Measurements from ENCODE around the gene EEF1A2.
"Not testable (repeated sequence)": the region's sequence is repeated elsewhere in the genome, so short reads cannot be mapped to it uniquely, and the experiment has no call there.

Gene EEF1A2

GRCh38 chr20:63520504-63520933 is 21.6 kb upstream of the EEF1A2 start, which contains the start of gene PPDPF:
Gene PPDPF (plus strand): TSS chr20:63520765. CDS start chr20:63521309, 544 bp downstream.
- DNase-seq (ENCODE audit: low read depth, low spot score): no peak

DNA sequence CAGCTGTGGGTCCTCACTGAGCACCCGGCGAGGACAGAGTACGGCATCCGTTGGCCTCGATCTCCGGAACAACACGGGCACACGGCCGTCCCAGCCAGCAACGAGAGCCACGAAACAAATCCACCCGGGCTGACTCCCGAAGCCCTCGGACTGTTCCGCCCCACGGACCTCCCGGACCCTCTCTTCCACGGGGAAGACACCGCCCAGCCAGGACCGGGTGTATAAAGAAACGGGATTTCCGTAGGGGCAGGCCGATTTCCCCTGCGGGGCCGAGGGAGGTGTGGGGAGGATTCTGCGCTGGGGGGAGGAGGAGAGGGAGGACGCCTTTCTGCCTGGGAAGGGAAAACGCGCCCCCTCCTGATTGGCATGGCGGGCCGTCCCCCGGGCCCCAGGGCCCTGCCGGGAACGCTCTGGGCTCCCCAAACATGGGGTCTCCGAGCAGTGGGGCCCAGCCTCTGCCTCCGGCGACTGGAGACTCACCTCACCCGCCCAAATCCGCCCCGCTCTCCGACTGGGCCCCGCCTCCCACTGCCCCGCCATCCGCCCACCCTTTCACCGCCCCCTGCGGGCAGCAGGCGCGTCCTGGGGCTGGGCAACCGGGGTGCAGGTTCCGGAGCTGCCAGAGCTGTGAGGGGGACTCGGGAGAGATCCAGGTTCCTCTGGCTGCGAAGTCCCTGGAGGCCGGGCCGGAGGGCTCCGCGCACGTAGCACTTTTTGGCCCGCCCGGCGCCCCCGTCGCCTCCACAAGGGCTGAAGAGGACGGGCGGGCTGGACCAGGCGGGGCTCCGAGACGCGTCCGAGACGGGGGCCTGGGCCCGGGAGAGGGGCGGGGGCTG is 21.0 kb upstream of the EEF1A2 start:
- DNase-seq (ENCODE audit: low read depth, low spot score): peak; percentile 67

DNA sequence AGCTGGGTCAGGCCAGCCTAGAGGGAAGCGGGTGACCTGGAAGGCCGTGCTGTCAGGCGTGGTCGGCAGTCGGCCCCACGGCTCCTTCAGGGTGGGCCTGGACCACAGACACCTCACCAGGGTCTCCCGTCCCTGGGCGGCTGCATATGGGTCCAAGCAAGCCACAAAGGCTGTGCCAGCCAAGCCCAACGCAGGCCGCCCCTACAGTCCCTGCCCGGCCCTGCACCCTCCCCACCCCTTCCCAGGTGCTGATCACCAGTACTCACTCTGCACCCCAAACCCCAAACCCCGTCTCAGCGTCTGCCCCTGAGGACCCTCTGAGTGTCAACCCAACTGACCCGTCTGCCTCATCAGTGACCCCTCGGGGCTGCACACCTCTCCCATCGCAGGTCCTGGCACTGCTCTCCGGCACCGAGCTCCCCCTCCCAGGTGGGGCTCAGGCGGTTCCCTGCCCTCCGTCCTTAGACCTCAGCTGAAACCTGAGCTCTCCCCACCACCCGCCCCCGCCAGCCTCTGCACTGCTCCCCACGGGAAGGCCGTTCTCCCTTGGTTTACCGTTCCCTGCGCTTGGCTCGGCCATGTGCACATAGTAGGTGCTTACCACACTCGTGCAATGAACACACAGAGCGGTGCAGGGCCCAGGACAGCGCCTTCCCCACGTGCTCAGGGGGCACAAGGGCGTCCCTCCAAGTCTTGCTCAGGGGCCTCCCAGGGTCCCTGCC is 20.2 kb upstream of the EEF1A2 start:
- DNase-seq (ENCODE audit: low read depth, low spot score): no peak

DNA sequence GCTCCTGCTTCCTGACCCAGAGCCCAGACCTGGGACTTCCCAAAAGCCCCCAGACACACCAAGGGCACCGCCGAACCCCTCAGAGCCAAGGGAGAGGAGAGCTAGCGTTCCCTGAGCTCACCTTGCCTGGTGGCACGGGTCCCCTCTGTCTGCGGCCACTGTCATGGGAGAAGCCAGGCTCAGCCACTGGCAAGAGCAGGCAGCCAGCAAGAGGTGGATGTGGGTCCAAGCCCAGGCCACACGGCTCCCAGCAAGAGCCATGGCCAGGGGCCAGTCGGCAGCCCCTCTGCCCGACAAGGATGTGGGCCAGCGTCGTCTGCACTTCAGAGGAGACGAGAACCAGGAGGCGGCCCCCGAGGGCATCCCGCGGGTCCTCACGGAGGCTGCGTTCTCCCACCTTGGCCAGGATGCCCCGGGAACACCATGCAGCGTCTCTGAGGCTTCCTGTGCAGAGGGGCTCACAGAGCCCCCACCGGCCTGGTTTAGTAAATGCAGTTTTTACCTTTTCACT is 19.5 kb upstream of the EEF1A2 start:
- DNase-seq (ENCODE audit: low read depth, low spot score): peak; percentile 74

DNA sequence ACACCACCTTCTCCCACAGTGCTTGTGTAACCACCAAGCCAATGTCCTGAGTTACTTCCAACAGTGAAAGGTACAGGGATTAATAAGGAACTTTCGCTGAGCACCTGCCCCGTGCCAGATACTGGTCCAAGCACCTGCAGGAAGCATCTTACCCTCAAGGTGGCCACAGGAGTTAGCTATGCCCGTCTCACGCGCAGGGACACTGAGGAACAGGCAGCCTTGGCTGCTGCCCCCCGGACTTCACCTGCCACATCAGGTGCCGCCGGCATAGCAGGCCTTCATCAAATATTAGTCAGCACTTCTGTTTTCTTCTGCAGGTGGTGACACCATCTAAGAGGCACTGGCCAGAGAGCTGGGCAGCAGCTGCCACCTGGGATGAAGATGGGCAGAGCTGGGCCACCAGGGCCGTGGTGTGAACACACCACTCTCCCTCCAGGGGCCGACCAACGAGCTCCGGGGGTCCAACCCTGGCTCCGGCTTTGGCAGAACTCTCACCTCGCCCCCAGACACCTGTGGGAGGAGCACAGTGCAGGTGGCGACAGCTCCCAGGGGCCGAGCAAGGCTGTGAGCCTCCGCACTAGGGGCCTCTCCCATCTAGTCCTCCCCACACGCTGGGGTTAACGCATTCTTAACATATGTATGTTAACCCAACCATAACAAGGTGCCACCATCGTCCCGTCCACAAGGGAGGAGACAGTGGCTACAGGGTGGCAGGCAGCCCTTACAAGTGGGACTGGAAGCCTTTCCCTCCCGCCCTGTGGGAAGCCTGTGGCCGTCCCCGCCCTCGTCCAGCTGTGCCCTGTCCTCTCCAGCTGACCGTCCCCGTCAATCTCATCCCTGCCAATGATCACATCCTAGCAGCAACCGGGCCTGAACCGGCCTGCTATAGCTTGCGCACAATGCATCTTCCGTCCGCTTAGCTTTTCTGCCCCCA is 18.8 kb upstream of the EEF1A2 start:
- DNase-seq (ENCODE audit: low read depth, low spot score): no peak

GRCh38 chr20:63514520-63514919 is 15.6 kb upstream of the EEF1A2 start:
- DNase-seq (ENCODE audit: low read depth, low spot score): not testable (repeated sequence)

DNA sequence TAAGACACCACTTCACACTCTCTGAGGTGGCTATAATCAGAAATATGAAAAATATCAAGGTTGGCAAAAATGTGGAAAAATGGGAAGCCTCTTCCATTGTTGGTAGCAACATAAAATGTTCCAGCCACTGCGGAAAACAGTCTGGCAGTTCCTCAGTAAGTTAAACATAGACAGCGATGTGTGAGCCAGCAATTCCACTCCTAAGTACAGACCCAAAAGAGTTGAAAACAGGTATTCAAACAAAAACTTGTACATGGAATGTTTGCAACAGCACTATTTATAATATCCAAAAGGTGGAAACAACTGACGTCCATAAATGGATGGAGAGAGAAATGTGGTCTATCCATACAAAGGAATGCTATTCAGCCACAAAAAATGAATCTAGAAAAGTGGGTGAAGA is 14.3 kb upstream of the EEF1A2 start:
- DNase-seq (ENCODE audit: low read depth, low spot score): no peak

GRCh38 chr20:63509088-63509564 is 10.2 kb upstream of the EEF1A2 start:
- DNase-seq (ENCODE audit: low read depth, low spot score): no peak

DNA sequence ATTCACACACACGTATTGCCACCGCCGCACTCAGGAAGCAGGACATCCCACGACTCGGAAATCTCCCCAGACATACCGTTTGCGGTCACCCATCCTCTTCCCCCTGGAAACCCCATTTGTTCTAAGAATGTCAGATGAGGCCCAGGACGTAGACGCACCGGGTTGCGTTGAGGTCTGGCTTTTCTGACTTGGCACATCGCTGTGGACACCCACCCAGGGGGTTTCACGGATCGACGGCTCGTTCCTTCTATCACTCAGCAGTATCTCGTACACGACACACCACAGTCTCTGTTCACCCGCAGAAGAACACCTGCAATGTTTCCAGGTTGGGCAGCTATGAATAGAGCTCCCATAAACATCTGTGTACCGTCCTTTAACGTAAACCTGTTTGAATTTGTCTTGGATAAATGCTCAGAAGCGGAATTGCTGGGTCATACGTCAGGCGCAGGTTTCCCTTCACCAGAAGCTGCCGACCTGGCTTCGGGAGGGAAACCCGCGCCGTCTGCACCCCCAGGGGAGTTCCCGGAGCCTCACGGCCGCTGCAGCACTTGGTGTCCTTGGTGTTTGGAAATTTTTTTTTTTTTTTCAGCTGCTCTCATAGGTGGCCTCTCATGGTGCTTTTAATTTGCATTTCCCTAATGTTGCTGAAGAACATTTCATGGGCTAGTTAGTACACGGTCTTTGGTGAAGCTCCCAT is 9.3 kb upstream of the EEF1A2 start:
- no peak for DNase-seq (ENCODE audit: low read depth, low spot score)

GRCh38 chr20:63507083-63507743 is 8.3 kb upstream of the EEF1A2 start:
- DNase-seq (ENCODE audit: low read depth, low spot score): no peak

DNA sequence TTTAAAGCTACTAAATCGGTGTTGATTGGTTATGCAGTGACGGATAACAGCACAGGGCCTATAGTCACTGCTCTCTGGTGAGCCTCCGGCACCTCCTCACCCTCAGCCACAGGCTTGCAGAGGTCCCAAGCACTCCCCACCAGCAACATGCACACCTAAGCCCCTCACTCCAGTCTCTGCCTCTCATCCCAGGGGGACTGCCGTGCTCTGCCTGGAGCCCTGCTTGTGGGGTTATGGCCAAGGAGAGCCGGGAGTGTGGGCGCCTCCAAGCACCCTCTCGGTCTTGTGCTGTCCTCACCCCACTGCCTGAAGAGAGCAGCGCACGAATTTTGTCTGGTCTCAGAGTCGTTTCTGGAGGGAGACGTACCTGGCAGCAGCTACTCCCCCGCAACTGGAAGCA is 6.8 kb upstream of the EEF1A2 start:
- no peak for DNase-seq (ENCODE audit: low read depth, low spot score)

- no peak for DNase-seq (ENCODE audit: low read depth, low spot score)
Observed at GRCh38 chr20:63505281-63505680, 6.4 kb upstream of the EEF1A2 start.

- DNase-seq (ENCODE audit: low read depth, low spot score): no peak
Observed at GRCh38 chr20:63504642-63505041, 5.8 kb upstream of the EEF1A2 start.

GRCh38 chr20:63503524-63503923 is 4.6 kb upstream of the EEF1A2 start:
- DNase-seq (ENCODE audit: low read depth, low spot score): no peak

DNA sequence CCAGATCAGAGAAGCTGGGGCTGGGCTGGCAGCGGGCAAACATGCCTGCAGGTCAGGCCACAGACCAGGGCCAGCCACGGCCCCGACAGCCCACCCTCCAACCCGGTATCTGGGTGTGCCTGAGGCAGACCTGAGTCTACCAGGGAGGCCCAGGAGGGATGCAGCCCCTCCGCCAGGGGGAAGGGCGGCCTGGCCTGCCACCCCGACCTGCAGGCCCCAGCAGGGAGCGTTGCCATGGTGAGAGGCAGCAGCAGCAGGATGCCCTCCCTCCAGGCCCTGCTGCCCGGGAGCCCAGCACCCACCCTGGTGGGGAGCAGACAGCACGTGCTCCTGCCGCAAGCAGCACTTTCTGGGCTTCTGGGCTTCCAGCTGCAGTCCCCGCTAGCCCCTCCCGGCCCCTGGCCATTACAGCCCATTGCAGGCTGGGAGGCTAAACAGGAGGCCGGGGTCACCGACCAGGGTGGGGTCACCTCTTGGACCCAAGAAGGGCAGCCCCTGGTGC is 3.8 kb upstream of the EEF1A2 start:
- DNase-seq (ENCODE audit: low read depth, low spot score): peak; percentile 19

DNA sequence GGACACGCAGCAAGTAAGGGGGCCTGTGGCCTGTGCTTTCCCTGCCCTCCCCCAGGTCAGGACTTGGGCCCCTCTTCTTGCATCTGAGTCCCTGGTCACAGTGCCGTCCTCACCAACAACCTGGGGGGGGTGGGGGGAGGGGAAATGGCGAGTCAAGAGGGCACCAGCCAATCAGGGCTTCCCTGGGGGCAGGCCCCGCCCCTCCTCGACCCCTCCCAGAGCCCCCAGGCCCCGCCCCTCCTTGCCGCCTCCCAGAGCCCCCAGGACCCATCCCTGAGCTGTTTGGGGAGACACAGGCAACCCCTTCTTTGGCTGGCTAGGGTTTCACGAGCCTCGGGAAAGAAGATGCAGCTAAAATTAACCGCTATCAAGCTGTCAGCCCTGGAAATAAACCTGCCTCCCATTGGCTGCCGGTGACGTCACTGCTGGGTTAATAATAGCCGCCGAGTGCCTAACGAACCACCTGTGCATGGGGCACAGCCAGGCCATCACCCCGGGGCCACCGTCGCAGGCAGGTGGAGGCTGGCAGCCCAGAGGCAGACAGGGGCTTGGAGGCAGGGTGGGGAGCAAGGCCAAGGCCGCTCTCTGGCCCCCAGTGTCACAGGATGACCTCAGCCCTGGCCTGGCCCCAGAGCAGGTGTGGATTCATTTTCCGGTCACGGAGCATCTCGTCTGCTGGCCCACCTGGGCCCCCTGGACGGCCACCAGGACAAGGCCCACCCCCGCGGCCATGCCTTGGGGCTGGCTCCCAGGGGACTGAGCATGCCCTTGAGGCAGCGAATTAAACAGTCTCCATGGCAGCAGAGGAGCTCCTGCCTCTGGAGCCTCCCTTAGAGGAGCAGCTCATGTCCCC is 3.2 kb upstream of the EEF1A2 start:
- DNase-seq (ENCODE audit: low read depth, low spot score): peak; percentile 53

GRCh38 chr20:63500902-63501817 is 2.3 kb upstream of the EEF1A2 start:
- DNase-seq (ENCODE audit: low read depth, low spot score): peak; percentile 3
